ENCODE data around the gene LRRTM4.
"Not testable (repeated sequence)": the region's sequence is repeated elsewhere in the genome, so short reads cannot be mapped to it uniquely, and the experiment has no call there.

Gene LRRTM4

GRCh38 chr2:77155511-77155910 lies 366.7 kb downstream of the LRRTM4 start:
- DNase-seq, result no peak

- no peak for DNase-seq
Measured at GRCh38 chr2:77149565-77149964, 372.6 kb downstream of the LRRTM4 start.

GRCh38 chr2:77147153-77147552 lies 375.0 kb downstream of the LRRTM4 start:
- no peak for DNase-seq

GRCh38 chr2:77144772-77145171 lies 377.4 kb downstream of the LRRTM4 start:
- DNase-seq, result no peak

- no peak for DNase-seq
Measured at GRCh38 chr2:77142141-77142540, 380.0 kb downstream of the LRRTM4 start.

- DNase-seq, result not testable (repeated sequence)
Measured at GRCh38 chr2:77128479-77128878, 393.7 kb downstream of the LRRTM4 start.

- no peak for DNase-seq
Measured at GRCh38 chr2:77127345-77127744, 394.8 kb downstream of the LRRTM4 start.

- no peak for DNase-seq
Measured at GRCh38 chr2:77121518-77121917, 400.7 kb downstream of the LRRTM4 start.

- DNase-seq, result no peak
Measured at GRCh38 chr2:77119333-77119732, 402.8 kb downstream of the LRRTM4 start.

- DNase-seq, result no peak
Measured at GRCh38 chr2:77108915-77109314, 413.3 kb downstream of the LRRTM4 start.

GRCh38 chr2:77105008-77105407 lies 417.2 kb downstream of the LRRTM4 start:
- DNase-seq, result no peak

GRCh38 chr2:77104554-77104953 lies 417.6 kb downstream of the LRRTM4 start:
- DNase-seq, result no peak

- DNase-seq, result no peak
Measured at GRCh38 chr2:77102927-77103326, 419.2 kb downstream of the LRRTM4 start.

GRCh38 chr2:77101796-77102452 lies 420.3 kb downstream of the LRRTM4 start:
- no peak for DNase-seq

GRCh38 chr2:77099961-77100360 lies 422.2 kb downstream of the LRRTM4 start:
- DNase-seq, result no peak

- not testable (repeated sequence) for DNase-seq
Measured at GRCh38 chr2:77095525-77095924, 426.7 kb downstream of the LRRTM4 start.

- no peak for DNase-seq
Measured at GRCh38 chr2:77095096-77095495, 427.1 kb downstream of the LRRTM4 start.

GRCh38 chr2:77088424-77088823 lies 433.8 kb downstream of the LRRTM4 start:
- not testable (repeated sequence) for DNase-seq

- DNase-seq, result no peak
Measured at GRCh38 chr2:77087987-77088414, 434.2 kb downstream of the LRRTM4 start.

GRCh38 chr2:77086478-77086877 lies 435.7 kb downstream of the LRRTM4 start:
- DNase-seq, result no peak

GRCh38 chr2:77086051-77086450 lies 436.1 kb downstream of the LRRTM4 start:
- DNase-seq, result no peak

GRCh38 chr2:77085561-77085960 lies 436.6 kb downstream of the LRRTM4 start:
- no peak for DNase-seq

GRCh38 chr2:77081597-77081996 lies 440.6 kb downstream of the LRRTM4 start:
- DNase-seq, result no peak

- DNase-seq, result no peak
Measured at GRCh38 chr2:77064324-77064723, 457.9 kb downstream of the LRRTM4 start.

GRCh38 chr2:77054938-77055337 lies 467.2 kb downstream of the LRRTM4 start:
- no peak for DNase-seq
